Stomach (tissue), 4 donors: ENCODE results near the gene CACTIN.

Experiments used
- CTCF ChIP-seq, 7 experiments: fragments of 450-650 bp in 4 of 7; fragments of 200-600 bp in 3 of 7; sonication (generic) in 3 of 7; IDR thresholded peaks; one replicate each; pipeline ENCODE4 v1.5.1; 2016 to 2019; ENCODE audit warnings: antibody characterized with exemption in 7 of 7, control low read depth in 2 of 7, mild to moderate bottlenecking in 1 of 7
- POLR2A ChIP-seq, 4 donors: fragments of 450-650 bp; IDR thresholded peaks; one replicate each; pipeline ENCODE4 v1.6.1; 2016; ENCODE audit warnings: antibody characterized with exemption in 4 of 4, control low read depth in 2 of 4, mild to moderate bottlenecking in 1 of 4, moderate library complexity in 1 of 4

DNA sequence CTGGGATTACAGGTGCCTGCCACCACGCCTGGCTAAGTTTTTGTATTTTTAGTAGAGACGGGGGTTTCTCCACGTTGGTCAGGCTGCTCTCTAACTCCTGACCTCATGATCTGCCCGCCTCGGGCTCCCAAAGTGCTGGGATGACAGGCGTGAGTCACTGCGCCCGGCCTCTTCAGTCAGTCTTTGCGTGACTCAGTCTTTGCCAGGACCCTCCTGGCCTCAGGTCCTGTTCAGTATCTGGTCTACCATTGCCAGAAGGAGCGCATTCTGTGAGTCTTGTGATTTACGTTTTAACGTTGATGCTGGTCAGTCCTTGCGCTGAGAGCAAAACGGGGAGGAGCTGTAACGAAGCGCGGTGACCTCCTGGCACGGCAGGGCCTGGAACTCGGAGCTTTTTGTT, 61.5 kb downstream of the CACTIN start:
- TF ChIP-seq CTCF (IDR thresholded peaks at IDR 0.05) (no peak), POLR2A (IDR thresholded peaks at IDR 0.05) (no peak)
